K562 (cell line): Measurements from ENCODE around the gene HOXC11. TPM values are rescaled to one million over a fixed set of nuclear protein-coding genes. Genes with fewer than 3 reads are reported as not detected.

ENCODE experiments used
- CREM ChIP-seq: IDR thresholded peaks from 2 replicates; pipeline ENCODE4 v1.6.1; 2014; ENCODE audit warnings: antibody characterized with exemption, low read depth
- ESRRB ChIP-seq: fragments of 250-450 bp; sonication (Bioruptor Pico); IDR thresholded peaks from 2 replicates; pipeline ENCODE4 v1.5.0; 2020; ENCODE audit warnings: mild to moderate bottlenecking, moderate library complexity, borderline replicate concordance
- HDAC2 ChIP-seq: fragments of 450-650 bp; IDR thresholded peaks from 2 replicates; pipeline ENCODE4 v1.6.1; 2016; ENCODE audit warnings: mild to moderate bottlenecking
- NFRKB ChIP-seq: fragments of 450-650 bp; IDR thresholded peaks from 2 replicates; pipeline ENCODE4 v1.6.1; 2016; ENCODE audit warnings: low read depth
- POLR2AphosphoS5 ChIP-seq: IDR thresholded peaks from 2 replicates; pipeline ENCODE4 v1.6.1; 2011; ENCODE audit warnings: mild to moderate bottlenecking, low read depth, low read length, moderate library complexity; ENCODE audit not compliant: control insufficient read depth, insufficient read depth
- SAFB ChIP-seq: fragments of 200-400 bp; formaldehyde crosslinking; IDR thresholded peaks from 2 replicates; pipeline ENCODE4 v1.6.1; 2017; ENCODE audit warnings: low read depth, low read length, borderline replicate concordance
- TGIF2 ChIP-seq: sonication (generic); formaldehyde crosslinking; IDR thresholded peaks from 2 replicates; pipeline ENCODE4 v1.8.1; 2022; ENCODE audit warnings: mild to moderate bottlenecking, missing genetic modification reagents, moderate library complexity
- ZBED1 ChIP-seq: IDR thresholded peaks from 2 replicates; pipeline ENCODE4 v1.6.1; 2014
- ZZZ3 ChIP-seq: fragments of 450-650 bp; IDR thresholded peaks from 2 replicates; pipeline ENCODE4 v1.6.1; 2016; ENCODE audit warnings: antibody characterized with exemption, mild to moderate bottlenecking, moderate library complexity
- polyA plus RNA-seq, 8 experiments: library from polyadenylated mRNA; depleted of rRNA in 4 of 8; stranded (reverse) in 5 of 8; unstranded in 3 of 8; fragments of >200 nt; fragmentation: Nextera tagmentation in 2 of 8; fragmentation: Illumina TruSeq in 1 of 8; extraction: Ambion mirVana in 2 of 8; extraction: Trizol in 1 of 8; gene quantifications; 2 replicates each; pipeline versions ENCODE4 v1.2.1 to v1.2.3, GENCODE V29; 2011 to 2014; ENCODE audit warnings: inconsistent platforms in 1 of 8, missing spikeins in 1 of 8
- total RNA-seq, 7 experiments: library from RNA; depleted of rRNA in 6 of 7; stranded (reverse); fragments of >200 nt in 6 of 7; fragmentation: Illumina TruSeq in 2 of 7; extraction: Trizol in 2 of 7; gene quantifications; 2 replicates each; pipeline versions ENCODE4 v1.2.1 to v1.2.3, GENCODE V29; 2011 to 2021; ENCODE audit warnings: low replicate concordance in 1 of 7
- TF ChIP-seq, protein P1 (sequence below), 3 experiments: IDR thresholded peaks in 2 of 3; conservative IDR thresholded peaks in 1 of 3; 2 replicates each; pipeline ENCODE4 v1.5.1; 2011 to 2012; ENCODE audit warnings: low read length in 3 of 3, mild to moderate bottlenecking in 3 of 3, control low read depth in 2 of 3, improper control_type of control experiment in 1 of 3, inconsistent platforms in 1 of 3, low read depth in 1 of 3, mixed read lengths in 1 of 3, moderate library complexity in 1 of 3; ENCODE audit not compliant: insufficient read depth in 2 of 3
- TF ChIP-seq, protein P2 (sequence below): fragments of 250-450 bp; sonication (Bioruptor Pico); IDR thresholded peaks from 2 replicates; pipeline ENCODE4 v1.8.0; 2022; ENCODE audit warnings: moderate library complexity, mild to moderate bottlenecking, inconsistent platforms
- TF ChIP-seq, protein P3 (sequence below), 3 experiments: fragments of 200-800 bp in 1 of 3; sonication (Bioruptor generic) in 1 of 3; sonication (generic) in 1 of 3; formaldehyde crosslinking in 1 of 3; IDR thresholded peaks; 2 replicates each; pipeline versions ENCODE4 v1.6.1 to v1.8.0; 2016 to 2022; ENCODE audit warnings: mild to moderate bottlenecking in 2 of 3, missing compliant biosample characterization in 2 of 3, missing genetic modification characterization in 2 of 3, missing genetic modification reagents in 1 of 3
- TF ChIP-seq, protein P4 (sequence below): sonication (generic); formaldehyde crosslinking; IDR thresholded peaks from 2 replicates; pipeline ENCODE4 v1.8.0; 2022; ENCODE audit warnings: missing genetic modification reagents, mild to moderate bottlenecking, borderline replicate concordance

Gene HOXC11
- total and polyA plus RNA-seq, 9 of the 15 experiments (the other 6 are each of a cell fraction or from before 2014, with no cell fraction given) = not detected

DNA sequence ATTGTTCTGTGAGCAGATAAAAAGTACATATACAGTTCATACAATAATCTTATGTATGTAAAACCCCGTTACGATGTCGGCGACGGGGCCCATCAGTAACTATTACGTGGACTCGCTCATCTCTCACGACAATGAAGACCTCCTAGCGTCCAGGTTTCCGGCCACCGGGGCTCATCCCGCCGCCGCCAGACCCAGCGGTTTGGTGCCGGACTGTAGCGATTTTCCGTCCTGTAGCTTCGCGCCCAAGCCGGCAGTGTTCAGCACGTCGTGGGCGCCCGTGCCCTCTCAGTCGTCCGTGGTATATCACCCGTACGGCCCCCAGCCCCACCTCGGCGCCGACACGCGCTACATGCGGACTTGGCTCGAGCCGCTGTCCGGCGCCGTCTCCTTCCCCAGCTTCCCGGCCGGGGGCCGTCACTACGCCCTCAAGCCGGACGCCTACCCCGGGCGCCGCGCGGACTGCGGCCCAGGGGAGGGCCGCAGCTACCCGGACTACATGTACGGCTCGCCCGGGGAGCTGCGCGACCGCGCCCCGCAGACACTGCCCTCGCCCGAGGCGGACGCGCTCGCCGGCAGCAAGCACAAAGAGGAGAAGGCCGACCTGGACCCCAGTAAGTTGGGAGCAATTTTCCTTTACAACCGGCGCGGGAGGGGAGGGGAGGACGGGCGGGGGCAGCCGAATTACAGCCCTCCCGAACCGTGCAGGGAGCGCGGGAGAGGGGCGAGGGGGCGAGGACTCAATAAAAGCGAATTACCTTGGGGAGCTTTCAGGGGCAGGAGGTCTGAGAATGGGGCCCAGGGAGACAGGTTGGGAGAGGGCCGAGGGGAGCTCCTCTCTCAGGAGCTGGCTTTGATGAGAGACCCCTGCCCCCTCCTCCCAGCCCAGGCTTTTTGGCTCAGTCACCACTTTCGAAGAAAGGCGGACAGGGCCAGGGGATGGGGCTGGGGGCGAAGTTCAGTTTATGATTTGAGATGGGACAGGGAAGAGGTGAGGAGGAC is 27.5 kb downstream of the HOXC11 start, which contains the start of gene HOXC9 (continued):
- TF ChIP-seq TGIF2 (CRISPR knock-in tag) (0 out of 2 replicates have a peak, but pooled peaks have one; percentile 68), ZZZ3 (no peak), POLR2AphosphoS5 (peak; percentile 16; the same call in 1 of the 2 replicates), ZBED1 (no peak), ESRRB (CRISPR knock-in tag) (no peak), CREM (0 out of 2 replicates have a peak, but pooled peaks have one; percentile 38), HDAC2 (0 out of 2 replicates have a peak, but pooled peaks have one; percentile 13), NFRKB (peak; percentile 81; the same call in 1 of the 2 replicates), SAFB (0 out of 2 replicates have a peak, but pooled peaks have one; percentile 21)
- TF ChIP-seq, protein P1, sequence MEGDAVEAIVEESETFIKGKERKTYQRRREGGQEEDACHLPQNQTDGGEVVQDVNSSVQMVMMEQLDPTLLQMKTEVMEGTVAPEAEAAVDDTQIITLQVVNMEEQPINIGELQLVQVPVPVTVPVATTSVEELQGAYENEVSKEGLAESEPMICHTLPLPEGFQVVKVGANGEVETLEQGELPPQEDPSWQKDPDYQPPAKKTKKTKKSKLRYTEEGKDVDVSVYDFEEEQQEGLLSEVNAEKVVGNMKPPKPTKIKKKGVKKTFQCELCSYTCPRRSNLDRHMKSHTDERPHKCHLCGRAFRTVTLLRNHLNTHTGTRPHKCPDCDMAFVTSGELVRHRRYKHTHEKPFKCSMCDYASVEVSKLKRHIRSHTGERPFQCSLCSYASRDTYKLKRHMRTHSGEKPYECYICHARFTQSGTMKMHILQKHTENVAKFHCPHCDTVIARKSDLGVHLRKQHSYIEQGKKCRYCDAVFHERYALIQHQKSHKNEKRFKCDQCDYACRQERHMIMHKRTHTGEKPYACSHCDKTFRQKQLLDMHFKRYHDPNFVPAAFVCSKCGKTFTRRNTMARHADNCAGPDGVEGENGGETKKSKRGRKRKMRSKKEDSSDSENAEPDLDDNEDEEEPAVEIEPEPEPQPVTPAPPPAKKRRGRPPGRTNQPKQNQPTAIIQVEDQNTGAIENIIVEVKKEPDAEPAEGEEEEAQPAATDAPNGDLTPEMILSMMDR (IDR thresholded peaks at IDR 0.05 in 2 of 3, conservative IDR thresholded peaks at IDR 0.05 in 1 of 3; ENCODE audit: insufficient read depth in 2 of 3, low read depth in 1 of 3, low read length in 3 of 3) = no peak
- TF ChIP-seq, protein P2, sequence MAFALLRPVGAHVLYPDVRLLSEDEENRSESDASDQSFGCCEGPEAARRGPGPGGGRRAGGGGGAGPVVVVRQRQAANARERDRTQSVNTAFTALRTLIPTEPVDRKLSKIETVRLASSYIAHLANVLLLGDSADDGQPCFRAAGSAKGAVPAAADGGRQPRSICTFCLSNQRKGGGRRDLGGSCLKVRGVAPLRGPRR (CRISPR knock-in tag) = no peak
- TF ChIP-seq, protein P3, sequence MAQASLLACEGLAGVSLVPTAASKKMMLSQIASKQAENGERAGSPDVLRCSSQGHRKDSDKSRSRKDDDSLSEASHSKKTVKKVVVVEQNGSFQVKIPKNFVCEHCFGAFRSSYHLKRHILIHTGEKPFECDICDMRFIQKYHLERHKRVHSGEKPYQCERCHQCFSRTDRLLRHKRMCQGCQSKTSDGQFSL (CRISPR knock-in tag; IDR thresholded peaks at IDR 0.05) = peak; percentile 70; the same call in 1 of the 2 replicates
- TF ChIP-seq, protein P3 (tag; IDR thresholded peaks at IDR 0.05) = 0 out of 4 replicates have a peak, but pooled peaks of 1 of the 2 experiments have one; percentile 47
- TF ChIP-seq, protein P4, sequence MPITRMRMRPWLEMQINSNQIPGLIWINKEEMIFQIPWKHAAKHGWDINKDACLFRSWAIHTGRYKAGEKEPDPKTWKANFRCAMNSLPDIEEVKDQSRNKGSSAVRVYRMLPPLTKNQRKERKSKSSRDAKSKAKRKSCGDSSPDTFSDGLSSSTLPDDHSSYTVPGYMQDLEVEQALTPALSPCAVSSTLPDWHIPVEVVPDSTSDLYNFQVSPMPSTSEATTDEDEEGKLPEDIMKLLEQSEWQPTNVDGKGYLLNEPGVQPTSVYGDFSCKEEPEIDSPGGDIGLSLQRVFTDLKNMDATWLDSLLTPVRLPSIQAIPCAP = peak; percentile 81; the same call in 1 of the 2 replicates
